H7 (cell line): Measurements from ENCODE around the gene LEFTY2. TPM values are rescaled to one million over a fixed set of nuclear protein-coding genes. Genes with fewer than 3 reads are reported as not detected.
"Not testable (repeated sequence)": the region's sequence is repeated elsewhere in the genome, so short reads cannot be mapped to it uniquely, and the experiment has no call there.

ENCODE experiments used
- DNase-seq: peaks from one replicate; pipeline ENCODE4 v3.0.0; 2012
- H3K27me3 ChIP-seq: 2 replicates; pipeline ENCODE4 v1.6.0; 2011; ENCODE audit warnings: mild to moderate bottlenecking, low read length; ENCODE audit not compliant: control insufficient read depth, insufficient read depth
- H3K36me3 ChIP-seq: replicated peaks from 2 replicates; pipeline ENCODE4 v1.5.1; 2011; ENCODE audit warnings: low read length; ENCODE audit not compliant: control insufficient read depth, insufficient read depth
- H3K4me3 ChIP-seq: 2 replicates; pipeline ENCODE4 v1.5.1; 2011; ENCODE audit warnings: low read depth, mild to moderate bottlenecking, control low read depth, low read length, moderate library complexity; ENCODE audit not compliant: insufficient read depth
- total RNA-seq: library from RNA; depleted of rRNA; stranded (reverse); fragments of >200 nt; shearing (Covaris generic); gene quantifications from 2 replicates; pipeline ENCODE4 v1.2.3, GENCODE V29; 2014; rRNA removed

The LEFTY2 gene, protein sequence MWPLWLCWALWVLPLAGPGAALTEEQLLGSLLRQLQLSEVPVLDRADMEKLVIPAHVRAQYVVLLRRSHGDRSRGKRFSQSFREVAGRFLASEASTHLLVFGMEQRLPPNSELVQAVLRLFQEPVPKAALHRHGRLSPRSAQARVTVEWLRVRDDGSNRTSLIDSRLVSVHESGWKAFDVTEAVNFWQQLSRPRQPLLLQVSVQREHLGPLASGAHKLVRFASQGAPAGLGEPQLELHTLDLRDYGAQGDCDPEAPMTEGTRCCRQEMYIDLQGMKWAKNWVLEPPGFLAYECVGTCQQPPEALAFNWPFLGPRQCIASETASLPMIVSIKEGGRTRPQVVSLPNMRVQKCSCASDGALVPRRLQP
- total RNA-seq, result 971 and 2,272 TPM in 2 replicates

DNA sequence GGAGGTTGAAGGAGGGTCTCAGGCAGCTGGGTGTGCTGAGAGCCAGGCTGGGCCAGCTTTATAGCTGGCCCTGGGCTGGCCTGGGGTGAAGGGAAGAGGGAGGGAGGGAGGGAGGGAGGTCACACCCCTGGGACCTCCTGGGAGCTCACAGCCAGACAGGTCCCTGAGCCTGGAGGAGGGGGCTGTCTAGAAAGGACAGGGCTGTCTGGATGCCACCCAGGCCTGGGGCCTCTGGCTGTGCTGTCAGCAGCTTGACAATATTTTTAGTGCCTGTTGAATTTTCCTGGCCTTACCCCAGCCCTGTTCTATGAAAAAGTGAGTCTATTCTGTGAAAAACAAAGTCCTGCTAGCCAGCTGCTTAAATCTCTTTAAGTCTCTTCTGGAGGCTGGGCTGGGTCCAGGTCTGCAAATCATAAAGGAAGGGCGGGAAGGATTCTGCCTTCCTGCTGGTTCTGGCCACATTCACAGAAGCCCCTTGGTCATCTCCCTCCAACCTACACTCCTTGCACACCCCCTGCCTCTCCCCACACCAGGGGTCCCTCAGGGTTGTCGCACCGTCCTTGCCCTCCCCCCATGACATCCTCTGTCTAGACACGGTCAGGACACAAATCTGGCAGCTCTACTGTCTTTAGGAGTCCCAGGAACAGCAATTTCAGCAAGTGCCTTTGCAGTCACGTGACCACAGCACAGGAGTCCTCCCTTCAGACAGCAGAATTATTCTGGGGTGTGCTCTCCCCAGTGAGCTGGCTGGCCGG lies at the start of gene LEFTY2:
TSS of gene LEFTY2 (minus strand) at position 34 of the 755 bp plus-strand sequence. CDS start 80 bp downstream, outside the sequence.
- Histone ChIP-seq H3K36me3 (peaks cover 5% of the 10 kb centered on the region), H3K4me3 (peak within 1 kb of the TSS; percentile 59), H3K27me3 (no peaks in the 10 kb centered on the region)
- peak; percentile 19 for DNase-seq

DNA sequence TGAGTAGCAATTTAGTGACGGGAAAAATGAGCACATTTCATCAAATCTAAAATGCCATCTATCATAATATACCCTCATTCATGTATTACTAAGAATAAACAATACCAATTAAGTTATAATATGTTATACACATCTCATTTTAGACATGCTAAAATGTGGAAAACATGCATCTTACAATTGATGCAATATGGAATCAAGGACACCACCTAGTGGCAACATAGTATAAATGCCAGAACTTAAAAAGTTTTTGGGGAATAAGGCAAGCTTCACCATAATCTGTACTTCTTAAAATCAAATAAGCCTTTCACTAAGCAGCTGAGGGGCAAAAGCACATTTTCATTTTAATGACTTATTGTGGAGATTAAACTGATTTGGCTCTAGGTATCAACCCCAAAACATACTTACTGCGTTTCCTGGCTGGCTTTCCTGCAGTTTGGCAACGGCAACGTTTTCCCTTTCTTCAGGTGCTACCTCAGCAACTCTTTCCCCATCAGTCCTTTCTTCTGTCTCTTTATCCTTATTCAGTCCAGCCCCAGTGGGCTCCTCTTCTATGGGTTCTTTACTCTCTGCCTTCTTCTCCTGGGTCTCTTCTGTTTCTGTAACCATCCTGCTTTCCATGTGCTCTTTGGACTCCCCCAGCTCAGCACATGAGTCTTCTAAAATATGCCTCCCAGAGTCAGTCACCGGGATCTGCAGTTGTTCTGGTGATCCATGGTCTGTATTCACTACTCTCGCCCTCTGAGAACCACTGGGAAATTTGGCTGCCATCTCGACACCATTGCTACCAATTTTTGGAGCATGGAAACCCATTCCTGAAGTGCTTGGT lies 46.7 kb upstream of the LEFTY2 start:
- H3K27me3 ChIP-seq, result no peaks in the 10 kb centered on the region
- H3K36me3 ChIP-seq, result peaks cover 29% of the 10 kb centered on the region
- peak; percentile 37 for DNase-seq
- H3K4me3 ChIP-seq, result no peak overlapping the region

DNA sequence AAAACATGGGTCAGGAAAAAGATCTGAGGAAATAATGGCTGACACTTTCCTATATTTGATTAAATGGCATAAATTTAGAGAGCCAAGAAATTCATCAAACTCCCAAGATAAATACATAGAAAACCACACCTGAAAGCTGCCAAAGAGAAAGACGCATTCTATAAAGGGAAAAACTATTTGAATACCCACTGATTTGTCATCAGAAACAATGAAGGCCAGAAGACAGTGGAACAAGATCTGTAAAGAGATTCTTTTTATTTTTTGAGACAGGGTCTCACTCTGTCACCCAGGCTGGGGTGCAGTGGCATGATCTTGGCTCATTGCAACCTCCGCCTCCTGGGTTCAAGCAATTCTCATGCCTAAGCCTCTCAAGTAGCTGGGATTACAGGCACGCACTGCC lies 40.7 kb upstream of the LEFTY2 start:
- H3K4me3 ChIP-seq, result no peak overlapping the region
- DNase-seq, result no peak
- H3K36me3 ChIP-seq, result peaks cover 17% of the 10 kb centered on the region
- no peaks in the 10 kb centered on the region for H3K27me3 ChIP-seq

DNA sequence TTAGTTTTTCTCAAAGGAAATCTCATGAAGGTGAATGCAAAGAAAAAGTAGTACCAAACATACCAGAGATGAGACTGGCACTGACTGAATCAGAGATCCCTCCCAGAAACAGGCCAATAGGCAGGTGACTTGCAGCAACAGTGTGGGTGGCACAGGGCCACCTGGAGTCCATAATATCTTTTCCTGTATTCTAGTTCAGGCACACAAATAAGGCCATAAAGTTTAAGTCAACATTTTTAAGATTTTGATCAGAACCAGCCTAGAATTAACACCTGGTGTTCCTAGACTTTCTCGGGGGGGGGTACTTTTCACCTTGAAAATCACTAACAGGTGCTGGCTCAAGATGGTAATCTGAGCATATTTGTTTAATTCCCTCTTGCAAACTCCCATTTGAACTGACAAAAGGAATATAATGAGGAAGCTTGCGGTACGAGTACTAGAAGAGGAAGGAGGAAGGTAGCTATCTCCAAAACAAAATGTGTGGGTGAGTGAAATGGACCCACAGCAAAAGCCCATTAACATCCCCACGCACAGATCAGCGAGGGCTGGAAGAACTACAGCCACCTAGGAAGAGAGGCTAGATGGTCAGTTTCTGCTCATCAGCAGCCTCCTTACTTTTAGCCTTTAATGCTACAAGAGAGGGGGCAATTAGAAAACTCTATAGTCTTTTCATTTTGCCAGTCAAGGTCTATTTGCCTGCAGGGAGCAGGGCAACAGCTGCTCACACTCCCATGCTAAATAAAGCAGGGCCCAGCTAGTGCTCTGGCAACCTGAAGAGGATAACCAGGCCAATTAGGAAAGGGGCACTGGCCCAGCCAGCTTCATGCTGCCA lies 39.2 kb upstream of the LEFTY2 start:
- Histone ChIP-seq H3K36me3 (peaks cover 14% of the 10 kb centered on the region), H3K4me3 (no peak overlapping the region), H3K27me3 (no peaks in the 10 kb centered on the region)
- no peak for DNase-seq

DNA sequence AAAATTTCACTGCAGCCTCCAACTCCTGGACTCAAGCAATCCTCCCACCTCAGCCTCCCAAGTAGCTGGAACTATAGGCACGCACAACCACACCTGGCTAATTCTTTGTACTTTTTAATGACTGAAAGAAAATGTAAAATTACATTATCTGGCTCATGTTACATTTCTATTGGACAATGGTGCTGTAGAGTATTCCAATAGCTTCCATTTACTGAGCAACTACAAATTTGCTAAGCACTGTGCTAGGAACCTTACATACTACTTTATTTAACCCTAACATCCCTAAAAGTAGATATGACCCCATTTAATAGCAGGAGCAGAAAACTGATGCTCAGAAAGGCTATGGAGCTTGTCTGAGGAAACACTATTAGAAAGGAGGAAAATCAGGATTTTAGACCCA lies 38.4 kb upstream of the LEFTY2 start:
- Histone ChIP-seq H3K4me3 (no peak overlapping the region), H3K36me3 (peaks cover 11% of the 10 kb centered on the region), H3K27me3 (no peaks in the 10 kb centered on the region)
- no peak for DNase-seq

DNA sequence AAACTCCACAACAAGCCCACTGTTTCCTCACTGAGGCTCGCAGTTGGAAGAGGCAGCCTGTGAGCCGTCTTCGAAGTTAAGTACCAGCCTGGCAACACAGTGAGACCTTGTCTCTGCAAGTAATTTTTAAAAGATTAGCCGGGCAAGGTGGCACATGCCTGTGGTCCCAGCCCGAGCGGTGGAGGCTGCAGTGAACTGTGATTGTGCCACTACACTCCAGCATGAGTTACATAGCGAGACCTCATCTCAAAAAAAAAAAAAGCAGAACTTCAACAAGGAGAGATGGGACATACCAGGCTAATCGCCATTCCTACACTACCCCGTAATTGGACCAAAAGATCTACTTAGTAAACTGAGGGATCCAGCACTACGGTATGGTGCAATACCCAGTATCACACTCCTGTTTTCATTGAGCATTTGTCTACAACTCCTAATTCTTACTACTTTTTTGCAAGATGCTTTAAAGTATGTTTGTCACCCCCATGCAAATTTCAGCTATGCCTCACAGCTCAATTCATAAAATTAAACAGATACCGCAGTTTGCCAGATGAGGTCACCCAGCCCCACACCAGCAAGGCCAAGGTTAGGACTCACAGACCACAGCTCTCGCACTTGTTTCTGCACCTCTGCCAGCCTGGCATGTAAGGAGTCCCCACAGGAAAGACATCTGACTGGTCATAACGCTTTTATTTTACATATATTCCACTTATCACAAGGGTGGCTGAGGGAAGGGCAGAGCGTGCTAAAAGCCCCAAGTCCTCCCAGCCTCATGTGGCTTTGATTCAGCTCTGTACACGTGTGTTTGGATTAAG lies 37.1 kb upstream of the LEFTY2 start:
- Histone ChIP-seq H3K36me3 (peaks cover 9% of the 10 kb centered on the region), H3K27me3 (no peaks in the 10 kb centered on the region), H3K4me3 (no peak overlapping the region)
- no peak for DNase-seq

DNA sequence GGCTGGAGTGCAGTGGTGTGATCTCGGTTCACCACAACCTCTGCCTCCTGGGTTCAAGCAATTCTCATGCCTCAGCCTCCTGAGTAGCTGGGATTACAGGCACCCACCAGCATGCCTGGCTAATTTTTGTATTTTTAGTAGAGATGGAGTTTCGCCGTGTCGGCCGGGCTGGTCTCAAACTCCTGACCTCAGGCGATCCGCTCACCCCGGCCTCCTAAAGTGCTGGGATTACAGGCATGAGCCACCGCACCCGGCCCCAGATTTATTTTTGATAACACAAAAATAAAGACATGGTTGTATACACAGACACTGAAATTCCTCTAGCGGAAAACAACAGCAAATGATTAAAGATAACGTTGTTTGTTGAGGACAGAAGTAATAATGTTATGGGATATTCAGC lies 34.1 kb upstream of the LEFTY2 start:
- H3K27me3 ChIP-seq, H3K4me3 ChIP-seq, DNase-seq, H3K36me3 ChIP-seq: not testable (repeated sequence)

DNA sequence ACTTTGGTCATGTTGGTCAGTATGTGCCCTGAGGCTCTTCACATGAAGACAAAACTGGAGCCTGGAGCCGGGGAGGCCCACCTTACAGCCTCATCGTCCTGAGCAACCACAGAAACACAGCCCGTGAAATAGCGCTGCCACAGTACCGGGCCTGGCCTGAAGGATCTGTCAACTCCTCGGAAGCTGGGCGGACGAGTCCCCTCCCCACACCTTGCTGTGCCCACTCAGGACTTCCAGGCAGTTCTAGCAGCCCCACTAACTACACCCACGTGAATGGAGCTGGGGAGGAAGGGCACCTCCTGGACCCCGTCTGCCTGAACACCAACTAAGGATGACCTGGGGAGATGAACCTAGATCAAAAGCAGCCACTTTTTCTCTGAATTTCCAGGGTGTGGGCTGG lies 33.4 kb upstream of the LEFTY2 start:
- Histone ChIP-seq H3K36me3 (peaks cover 3% of the 10 kb centered on the region), H3K4me3 (no peak overlapping the region), H3K27me3 (no peaks in the 10 kb centered on the region)
- DNase-seq, result peak; percentile 33

DNA sequence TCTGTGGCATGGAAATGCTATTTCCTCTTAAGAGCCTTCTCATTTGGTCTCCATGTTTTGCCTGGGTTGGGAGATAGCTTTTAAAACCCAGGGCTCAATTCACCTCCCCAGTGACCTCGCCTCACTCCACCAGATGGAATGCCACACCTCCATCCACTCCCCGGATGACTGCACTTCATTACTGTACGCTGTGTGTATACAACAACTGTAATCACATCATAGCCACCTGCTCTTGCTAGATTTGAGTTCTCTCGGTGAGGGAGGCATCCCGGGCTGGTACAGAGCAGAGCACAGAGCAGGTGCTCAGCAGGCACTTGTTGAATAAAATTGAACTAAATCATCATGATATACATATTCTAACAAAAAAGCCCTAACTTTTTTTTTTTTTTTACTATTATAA lies 32.1 kb upstream of the LEFTY2 start:
- DNase-seq, result no peak
- Histone ChIP-seq H3K27me3 (no peaks in the 10 kb centered on the region), H3K4me3 (no peak overlapping the region), H3K36me3 (no peaks in the 10 kb centered on the region)

DNA sequence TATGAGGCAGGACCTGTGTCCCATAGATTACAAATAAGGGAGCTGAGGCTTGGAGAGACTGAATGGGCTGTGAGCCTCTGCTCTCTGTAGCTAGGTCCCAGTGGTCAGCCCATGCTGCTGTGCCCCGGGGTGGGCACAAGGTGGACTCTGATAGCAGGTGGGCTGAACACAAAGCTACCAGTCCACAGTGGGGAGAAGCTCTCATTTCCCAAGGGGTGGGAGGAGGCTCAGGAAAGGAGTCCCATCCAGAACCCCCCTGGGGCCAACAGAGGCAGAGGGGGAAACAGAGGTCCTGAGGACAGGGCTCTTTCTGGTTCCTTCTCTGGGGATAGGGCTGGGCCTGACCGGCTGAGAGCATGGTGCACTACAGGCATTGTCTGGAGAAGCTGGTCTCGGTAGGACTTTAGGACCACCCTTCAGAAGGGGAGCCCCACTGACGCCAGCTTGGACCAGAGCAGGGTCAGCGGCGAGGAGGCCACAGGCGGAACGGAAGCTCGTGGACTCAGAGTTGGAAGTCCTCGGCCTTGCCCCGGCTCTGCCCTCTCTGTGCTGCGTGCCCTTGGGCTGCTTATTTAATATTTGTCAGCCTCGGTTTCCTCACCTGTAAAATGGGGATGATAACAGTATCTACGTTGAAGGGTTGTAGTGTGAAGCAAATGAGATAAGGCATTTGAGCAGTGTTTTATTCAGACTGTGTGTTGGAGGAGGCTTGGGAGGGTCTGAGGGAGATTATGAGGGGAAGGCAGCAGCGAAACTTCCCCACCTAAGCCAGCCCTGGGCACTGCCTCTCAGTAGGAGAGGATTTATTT lies 31.5 kb upstream of the LEFTY2 start:
- DNase-seq, result peak; percentile 24
- Histone ChIP-seq H3K36me3 (no peaks in the 10 kb centered on the region), H3K4me3 (no peak overlapping the region), H3K27me3 (no peaks in the 10 kb centered on the region)

DNA sequence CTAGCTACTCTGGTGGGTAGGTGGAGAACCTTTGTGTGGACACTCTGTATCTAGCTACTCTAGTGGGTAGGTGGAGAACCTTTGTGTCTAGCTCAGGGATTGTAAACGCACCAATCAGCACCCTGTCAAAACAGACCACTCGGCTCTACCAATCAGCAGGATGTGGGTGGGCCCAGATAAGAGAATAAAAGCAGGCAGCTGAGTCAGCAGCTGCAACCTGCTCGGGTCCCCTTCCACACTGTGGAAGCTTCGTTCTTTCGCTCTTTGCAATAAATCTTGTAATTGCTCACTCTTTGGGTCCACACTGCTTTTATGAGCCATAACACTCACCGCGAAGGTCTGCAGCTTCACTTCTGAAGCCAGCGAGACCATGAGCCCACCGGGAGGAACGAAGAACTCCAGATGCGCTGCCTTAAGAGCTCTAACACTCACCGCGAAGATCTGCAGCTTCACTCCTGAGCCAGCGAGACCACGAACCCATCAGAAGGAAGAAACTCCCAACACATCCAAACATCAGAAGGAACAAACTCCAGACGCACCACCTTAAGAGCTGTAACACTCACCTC lies 29.7 kb upstream of the LEFTY2 start:
- not testable (repeated sequence) for DNase-seq, H3K27me3 ChIP-seq, H3K36me3 ChIP-seq, H3K4me3 ChIP-seq

DNA sequence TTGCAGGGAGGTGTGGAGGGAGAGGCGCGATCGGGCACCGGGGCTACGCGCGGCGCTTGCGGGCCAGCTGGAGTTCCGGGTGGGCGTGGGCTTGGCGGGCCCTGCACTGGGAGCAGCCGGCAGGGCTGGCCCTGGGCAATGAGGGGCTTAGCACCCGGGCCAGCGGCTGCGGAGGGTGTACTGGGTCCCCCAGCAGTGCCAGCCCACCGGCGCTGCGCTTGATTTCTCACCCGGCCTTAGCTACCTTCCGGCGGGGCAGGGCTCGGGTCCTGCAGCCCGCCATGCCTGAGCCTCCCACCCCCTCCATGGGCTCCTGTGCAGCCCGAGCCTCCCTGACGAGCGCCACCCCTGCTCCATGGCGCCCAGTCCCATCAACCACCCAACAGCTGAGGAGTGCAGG lies 28.7 kb upstream of the LEFTY2 start:
- H3K36me3 ChIP-seq, H3K4me3 ChIP-seq, H3K27me3 ChIP-seq, DNase-seq: not testable (repeated sequence)
